D721Med (cell line): ENCODE measurements around the gene IRX4.
"Not testable (repeated sequence)": the region's sequence is repeated elsewhere in the genome, so short reads cannot be mapped to it uniquely, and the experiment has no call there.

ENCODE experiments used
- DNase-seq: peaks from one replicate; pipeline ENCODE4 v3.0.0; 2011; ENCODE audit warnings: low spot score; ENCODE audit not compliant: insufficient read length
- FAIRE-seq: peaks from 2 replicates; lab custom pipeline; 2011; peaks lifted over from hg19 to GRCh38; lab: Jason Lieb, UNC
- CTCF ChIP-seq: IDR thresholded peaks from 2 replicates; pipeline ENCODE4 v1.5.1; 2012; ENCODE audit warnings: mild to moderate bottlenecking, control low read depth; ENCODE audit not compliant: insufficient read depth; ENCODE audit errors: missing control alignments

IRX4 gene

GRCh38 chr5:1875843-1876659, 6.7 kb downstream of the IRX4 start:
- no peak for TF ChIP-seq CTCF
- FAIRE-seq: no peak

GRCh38 chr5:1875281-1875842, 7.4 kb downstream of the IRX4 start:
- DNase-seq (no peak), FAIRE-seq (no peak)
- TF ChIP-seq CTCF: no peak

More at GRCh38 chr5:1875843-1876659, 6.7 kb downstream of the IRX4 start:
- DNase-seq: no peak

- FAIRE-seq (no peak), DNase-seq (peak; percentile 57)
- TF ChIP-seq CTCF: no peak
These were observed 7.9 kb downstream of the IRX4 start for GRCh38 chr5:1874771-1875220.

- FAIRE-seq: no peak
- no peak for DNase-seq
- no peak for TF ChIP-seq CTCF
These were observed 8.4 kb downstream of the IRX4 start for GRCh38 chr5:1874348-1874747.

GRCh38 chr5:1873243-1873959, 9.3 kb downstream of the IRX4 start:
- no peak for FAIRE-seq
- TF ChIP-seq CTCF: no peak
- no peak for DNase-seq

- DNase-seq: no peak
- no peak for TF ChIP-seq CTCF
- FAIRE-seq: no peak
These were observed 11.3 kb downstream of the IRX4 start for GRCh38 chr5:1871441-1871840.

- DNase-seq, FAIRE-seq: not testable (repeated sequence)
These were observed 12.1 kb downstream of the IRX4 start for GRCh38 chr5:1870435-1871272.
